PC-3 (cell line): ENCODE data around the gene USF3. TPM values are rescaled to one million over a fixed set of nuclear protein-coding genes. Genes with fewer than 3 reads are reported as not detected.

Source experiments
- ATAC-seq: fragments of 200-7000 bp; cut with Tn5 transposase; 2 replicates; pipeline ENCODE4 v1.9.1; 2020; ENCODE audit warnings: mild to moderate bottlenecking, moderate library complexity
- BruUV-seq: library from RNA; stranded (reverse); fragments of 400-500 nt; replicated peaks from 2 replicates; lab custom pipeline; 2021; lab: Mats Ljungman, UMichigan
- CTCF ChIA-PET: fragments of 300-600 bp; sonication (Branson Sonifier 250); formaldehyde crosslinking; loops from one replicate; lab custom pipeline; 2022; ENCODE audit warnings: antibody characterized with exemption; lab: Charles Lee
- POLR2A ChIA-PET: fragments of 300-600 bp; sonication (Branson Sonifier 250); formaldehyde crosslinking; loops from one replicate; lab custom pipeline; 2022; ENCODE audit warnings: antibody characterized with exemption; ENCODE audit not compliant: unreplicated experiment; lab: Charles Lee
- DNase-seq: peaks from one replicate; pipeline ENCODE4 v3.0.0-alpha.2; 2015
- H2AFZ ChIP-seq: fragments of 300-600 bp; sonication (generic); 2 replicates; pipeline ENCODE4 v1.6.0; 2016; ENCODE audit warnings: antibody characterized with exemption, low read length
- H3F3A ChIP-seq: fragments of 300-600 bp; sonication (generic); one replicate; pipeline ENCODE4 v1.6.0; 2017; ENCODE audit warnings: antibody characterized with exemption, low read length, control low read depth, mild to moderate bottlenecking; ENCODE audit not compliant: unreplicated experiment
- H3K27ac ChIP-seq: fragments of 300-600 bp; sonication (generic); 2 replicates; pipeline ENCODE4 v1.5.1; 2016; ENCODE audit warnings: mild to moderate bottlenecking, low read length
- H3K27me3 ChIP-seq: fragments of 300-600 bp; sonication (generic); 2 replicates; pipeline ENCODE4 v1.6.1; 2016; ENCODE audit warnings: low read length, mixed read lengths
- H3K36me3 ChIP-seq: fragments of 300-600 bp; sonication (generic); 2 replicates; pipeline ENCODE4 v1.6.1; 2016; ENCODE audit warnings: low read depth, mixed run types, low read length, mixed read lengths
- H3K4me1 ChIP-seq: fragments of 300-600 bp; sonication (generic); 2 replicates; pipeline ENCODE4 v1.5.1; 2016; ENCODE audit warnings: low read length; ENCODE audit not compliant: insufficient read depth
- H3K4me2 ChIP-seq: fragments of 300-600 bp; sonication (generic); 2 replicates; pipeline ENCODE4 v1.6.0; 2016; ENCODE audit warnings: low read length
- H3K4me3 ChIP-seq: fragments of 300-600 bp; sonication (generic); 2 replicates; pipeline ENCODE4 v1.5.1; 2016; ENCODE audit warnings: mild to moderate bottlenecking, low read length, mixed read lengths
- H3K79me2 ChIP-seq: fragments of 300-600 bp; sonication (generic); 2 replicates; pipeline ENCODE4 v1.6.1; 2017; ENCODE audit warnings: low read length, mixed read lengths
- H3K9ac ChIP-seq: fragments of 300-600 bp; sonication (generic); 2 replicates; pipeline ENCODE4 v1.6.0; 2016; ENCODE audit warnings: mild to moderate bottlenecking, low read length
- H3K9me2 ChIP-seq: fragments of 300-600 bp; sonication (generic); replicated peaks from 2 replicates; pipeline ENCODE4 v1.6.1; 2016; ENCODE audit warnings: mixed run types, low read length, mixed read lengths
- H3K9me3 ChIP-seq: fragments of 300-600 bp; sonication (generic); 2 replicates; pipeline ENCODE4 v1.6.1; 2016; ENCODE audit warnings: low read length, mixed read lengths
- H4K20me1 ChIP-seq: fragments of 300-600 bp; sonication (generic); 2 replicates; pipeline ENCODE4 v1.6.1; 2016; ENCODE audit warnings: low read length, mixed read lengths
- EZH2 ChIP-seq: fragments of 300-600 bp; sonication (generic); IDR thresholded peaks from one replicate; pipeline ENCODE4 v1.6.1; 2017; ENCODE audit warnings: antibody characterized with exemption, mild to moderate bottlenecking, low read length; ENCODE audit not compliant: unreplicated experiment
- EZH2phosphoT487 ChIP-seq: fragments of 300-600 bp; sonication (generic); IDR thresholded peaks from 2 replicates; pipeline ENCODE4 v1.6.1; 2018; ENCODE audit warnings: mild to moderate bottlenecking, antibody characterized with exemption, low read length, borderline replicate concordance
- intact Hi-C: fragments of 100-400 bp; cut with micrococcal nuclease; formaldehyde crosslinking; loops from 2 replicates; pipeline ENCODE4 v1.9.0; 2023
- total RNA-seq: library from RNA; depleted of rRNA; stranded (reverse); fragments of >200 nt; gene quantifications from 2 replicates; pipeline ENCODE4 v1.2.3, GENCODE V29; 2014
- TF ChIP-seq, protein P1 (sequence below): fragments of 300-600 bp; sonication (generic); conservative IDR thresholded peaks from 2 replicates; pipeline ENCODE4 v1.5.1; 2017; ENCODE audit warnings: antibody characterized with exemption, low read depth, mild to moderate bottlenecking, low read length

USF3 gene
- total RNA-seq, 1 experiment from 2014 or later = 10.5 TPM

DNA sequence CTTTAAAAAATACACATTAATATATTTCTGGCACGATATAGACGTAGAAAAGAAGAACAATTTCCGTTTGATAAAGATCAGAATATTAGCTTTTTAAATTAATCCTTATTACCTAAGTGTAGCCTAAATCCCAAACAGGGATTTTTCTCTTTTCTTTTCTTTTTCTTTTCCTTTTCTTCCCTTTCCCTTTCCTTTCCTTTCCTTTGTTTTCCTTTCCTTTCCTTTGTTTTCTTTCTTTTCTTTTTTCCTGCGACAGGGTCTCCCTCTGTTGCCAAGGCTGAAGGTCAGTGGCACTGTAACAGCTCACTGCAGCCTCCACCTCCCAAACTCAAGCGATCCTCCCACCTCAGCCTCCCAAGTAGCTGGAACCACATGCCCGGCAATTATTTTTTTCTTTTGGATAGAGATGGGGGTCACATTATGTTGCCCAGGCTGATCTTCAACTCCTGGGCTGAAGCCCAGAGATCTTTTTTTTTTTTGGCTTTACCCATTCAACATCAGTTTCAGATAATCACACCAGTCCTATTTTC is 1.8 kb upstream of the USF3 start:
- Histone ChIP-seq H3K27me3 (no peaks in the 10 kb centered on the region), H3K9me3 (no peaks in the 10 kb centered on the region), H3K4me3 (peak overlapping the region; percentile 72), H3K9me2 (no peaks in the 10 kb centered on the region), H3K27ac (no peak overlapping the region), H4K20me1 (no peaks in the 10 kb centered on the region), H3K79me2 (peaks cover 25% of the 10 kb centered on the region), H3K36me3 (no peaks in the 10 kb centered on the region), H3K4me1 (peaks cover 14% of the 10 kb centered on the region), H3F3A (no peaks in the 10 kb centered on the region), H3K4me2 (peak overlapping the region; percentile 88), H2AFZ (peak overlapping the region; percentile 93), H3K9ac (no peak overlapping the region; the same call in 1 of the 2 replicates)
- intact Hi-C loops = loop anchor here (5.0 to 10.0 kb wide), 2 partner anchors 203 to 466 kb away; no protein-coding TSS in a partner anchor
- ATAC-seq (no peak), DNase-seq (no peak)
- ChIA-PET POLR2A (no interaction called here), CTCF (no interaction called here)
- BruUV-seq = no TSS peak
- TF ChIP-seq, protein P1, sequence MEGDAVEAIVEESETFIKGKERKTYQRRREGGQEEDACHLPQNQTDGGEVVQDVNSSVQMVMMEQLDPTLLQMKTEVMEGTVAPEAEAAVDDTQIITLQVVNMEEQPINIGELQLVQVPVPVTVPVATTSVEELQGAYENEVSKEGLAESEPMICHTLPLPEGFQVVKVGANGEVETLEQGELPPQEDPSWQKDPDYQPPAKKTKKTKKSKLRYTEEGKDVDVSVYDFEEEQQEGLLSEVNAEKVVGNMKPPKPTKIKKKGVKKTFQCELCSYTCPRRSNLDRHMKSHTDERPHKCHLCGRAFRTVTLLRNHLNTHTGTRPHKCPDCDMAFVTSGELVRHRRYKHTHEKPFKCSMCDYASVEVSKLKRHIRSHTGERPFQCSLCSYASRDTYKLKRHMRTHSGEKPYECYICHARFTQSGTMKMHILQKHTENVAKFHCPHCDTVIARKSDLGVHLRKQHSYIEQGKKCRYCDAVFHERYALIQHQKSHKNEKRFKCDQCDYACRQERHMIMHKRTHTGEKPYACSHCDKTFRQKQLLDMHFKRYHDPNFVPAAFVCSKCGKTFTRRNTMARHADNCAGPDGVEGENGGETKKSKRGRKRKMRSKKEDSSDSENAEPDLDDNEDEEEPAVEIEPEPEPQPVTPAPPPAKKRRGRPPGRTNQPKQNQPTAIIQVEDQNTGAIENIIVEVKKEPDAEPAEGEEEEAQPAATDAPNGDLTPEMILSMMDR = no peak
- TF ChIP-seq EZH2phosphoT487 (no peak), EZH2 (no peak)

DNA sequence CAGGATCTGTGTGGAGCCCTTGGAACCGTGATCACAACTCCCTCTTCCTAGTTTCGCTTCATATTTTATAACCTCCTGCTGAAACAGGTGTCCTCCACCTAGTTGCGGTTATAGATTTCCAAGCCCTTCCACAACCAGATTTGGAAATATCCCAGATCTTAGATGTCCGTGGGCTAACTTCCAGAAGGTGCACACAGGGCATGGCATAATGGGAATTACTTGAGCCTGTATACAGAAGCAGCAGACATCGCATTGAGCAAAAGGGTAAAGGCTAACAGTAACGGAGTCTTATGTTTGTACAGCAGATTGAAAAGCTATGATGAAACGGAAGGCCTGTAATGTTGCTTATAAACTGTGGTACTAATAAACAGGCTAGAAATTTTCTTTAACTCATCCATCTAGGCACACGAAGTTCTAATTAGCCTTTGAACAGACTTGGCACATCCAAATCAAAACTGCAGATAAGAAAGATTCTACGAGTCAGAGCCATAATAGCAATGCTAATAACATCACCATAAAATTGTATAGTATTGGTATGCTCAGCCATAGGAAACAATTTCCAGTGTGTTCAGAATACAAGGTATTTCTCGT is 1.2 kb upstream of the USF3 start:
- peak overlapping the region; percentile 72 for H3K4me3 ChIP-seq
- H3K4me1 ChIP-seq = peaks cover 14% of the 10 kb centered on the region
- no peak overlapping the region for H3K27ac ChIP-seq
- no peak for TF ChIP-seq EZH2
- TF ChIP-seq, protein P1 = no peak
- TF ChIP-seq EZH2phosphoT487 = no peak
- H3K27me3 ChIP-seq = no peaks in the 10 kb centered on the region
- H3K9me3 ChIP-seq = no peaks in the 10 kb centered on the region
- ATAC-seq = 0 out of 2 replicates have a peak, but pooled peaks have one; percentile 0
- DNase-seq = peak; percentile 32
- H3K4me2 ChIP-seq = peak overlapping the region; percentile 88
- H3K9ac ChIP-seq = peak overlapping the region; percentile 61
- ChIA-PET POLR2A (no interaction called here), CTCF (no interaction called here)
- intact Hi-C loops = loop anchor here (2.0 to 10.0 kb wide), 3 partner anchors 203 to 465 kb away; no protein-coding TSS in a partner anchor
- H3K36me3 ChIP-seq = no peaks in the 10 kb centered on the region
- H4K20me1 ChIP-seq = no peaks in the 10 kb centered on the region
- no peaks in the 10 kb centered on the region for H3F3A ChIP-seq
- H3K9me2 ChIP-seq = no peaks in the 10 kb centered on the region
- BruUV-seq = no TSS peak
- H2AFZ ChIP-seq = peak overlapping the region; percentile 93
- H3K79me2 ChIP-seq = peaks cover 30% of the 10 kb centered on the region
